Retinal pigment epithelial cell (primary cell): ENCODE data around the gene KRT6B.

ENCODE experiments used
- DNase-seq: peaks from one replicate; pipeline ENCODE4 v3.0.0-alpha.2; 2010; ENCODE audit warnings: low read depth
- H3K4me3 ChIP-seq: 2 replicates; pipeline ENCODE4 v1.5.1; 2011; ENCODE audit warnings: mild to moderate bottlenecking, low read length, control low read depth, moderate library complexity
- TF ChIP-seq, protein P1 (sequence below): conservative IDR thresholded peaks from 2 replicates; pipeline ENCODE4 v1.5.1; 2011; ENCODE audit warnings: low read depth, low read length, control low read depth, inconsistent platforms

The KRT6B gene

DNA sequence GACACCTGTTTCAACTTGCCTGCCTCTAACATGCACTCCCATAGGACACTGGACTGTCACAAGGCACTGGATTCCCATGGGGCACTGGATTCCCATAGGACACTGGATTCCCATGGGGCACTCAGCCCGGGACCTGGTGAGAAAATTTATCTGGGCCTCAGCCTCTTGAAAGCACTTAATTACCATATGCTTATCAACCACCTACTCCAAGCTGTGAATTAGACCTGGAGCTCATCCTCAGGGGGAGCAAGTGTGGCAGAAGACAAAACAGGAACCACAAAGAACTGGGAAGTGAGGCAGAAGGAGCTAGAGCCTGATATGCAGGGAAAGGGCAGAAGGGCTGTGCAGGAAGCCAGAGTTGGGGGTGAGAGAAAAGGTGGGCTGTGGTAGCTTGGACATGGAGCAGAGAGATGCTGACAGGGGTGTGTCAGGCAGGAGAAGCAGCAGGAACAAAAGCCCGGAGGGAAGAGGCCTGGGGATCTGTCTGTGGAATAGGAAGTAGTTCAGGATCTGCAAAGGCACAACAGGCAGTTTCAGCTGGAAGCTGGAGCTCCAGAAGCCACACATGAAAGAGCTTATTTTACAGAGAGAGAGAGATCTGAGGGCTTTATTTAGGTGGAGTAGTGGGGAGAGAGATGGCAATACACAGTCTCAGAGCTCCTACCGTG lies 48.9 kb downstream of the KRT6B start:
- TF ChIP-seq, protein P1, sequence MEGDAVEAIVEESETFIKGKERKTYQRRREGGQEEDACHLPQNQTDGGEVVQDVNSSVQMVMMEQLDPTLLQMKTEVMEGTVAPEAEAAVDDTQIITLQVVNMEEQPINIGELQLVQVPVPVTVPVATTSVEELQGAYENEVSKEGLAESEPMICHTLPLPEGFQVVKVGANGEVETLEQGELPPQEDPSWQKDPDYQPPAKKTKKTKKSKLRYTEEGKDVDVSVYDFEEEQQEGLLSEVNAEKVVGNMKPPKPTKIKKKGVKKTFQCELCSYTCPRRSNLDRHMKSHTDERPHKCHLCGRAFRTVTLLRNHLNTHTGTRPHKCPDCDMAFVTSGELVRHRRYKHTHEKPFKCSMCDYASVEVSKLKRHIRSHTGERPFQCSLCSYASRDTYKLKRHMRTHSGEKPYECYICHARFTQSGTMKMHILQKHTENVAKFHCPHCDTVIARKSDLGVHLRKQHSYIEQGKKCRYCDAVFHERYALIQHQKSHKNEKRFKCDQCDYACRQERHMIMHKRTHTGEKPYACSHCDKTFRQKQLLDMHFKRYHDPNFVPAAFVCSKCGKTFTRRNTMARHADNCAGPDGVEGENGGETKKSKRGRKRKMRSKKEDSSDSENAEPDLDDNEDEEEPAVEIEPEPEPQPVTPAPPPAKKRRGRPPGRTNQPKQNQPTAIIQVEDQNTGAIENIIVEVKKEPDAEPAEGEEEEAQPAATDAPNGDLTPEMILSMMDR: no peak
- DNase-seq: no peak
- no peak overlapping the region for H3K4me3 ChIP-seq

DNA sequence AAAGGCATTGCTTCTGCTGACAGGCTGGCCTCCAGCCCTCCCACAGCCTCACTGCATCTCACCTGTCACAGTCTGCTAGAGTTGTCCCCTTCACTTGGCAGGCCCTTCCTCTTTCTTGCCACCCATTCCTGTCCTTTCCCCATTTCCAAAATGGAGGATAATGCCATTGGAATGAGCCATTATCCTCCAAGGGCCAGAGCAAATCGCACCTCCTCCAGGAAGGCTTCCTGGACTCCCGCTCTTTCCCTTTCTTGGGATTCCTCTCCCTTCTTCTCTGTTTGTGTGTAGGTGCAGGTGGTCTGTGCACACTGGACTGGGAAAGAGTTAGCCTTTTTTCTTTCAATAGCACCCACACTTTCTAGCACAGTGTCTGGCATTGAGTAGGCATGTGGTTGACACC lies 49.6 kb downstream of the KRT6B start:
- no peak overlapping the region for H3K4me3 ChIP-seq
- DNase-seq: no peak
- TF ChIP-seq, protein P1: no peak

DNA sequence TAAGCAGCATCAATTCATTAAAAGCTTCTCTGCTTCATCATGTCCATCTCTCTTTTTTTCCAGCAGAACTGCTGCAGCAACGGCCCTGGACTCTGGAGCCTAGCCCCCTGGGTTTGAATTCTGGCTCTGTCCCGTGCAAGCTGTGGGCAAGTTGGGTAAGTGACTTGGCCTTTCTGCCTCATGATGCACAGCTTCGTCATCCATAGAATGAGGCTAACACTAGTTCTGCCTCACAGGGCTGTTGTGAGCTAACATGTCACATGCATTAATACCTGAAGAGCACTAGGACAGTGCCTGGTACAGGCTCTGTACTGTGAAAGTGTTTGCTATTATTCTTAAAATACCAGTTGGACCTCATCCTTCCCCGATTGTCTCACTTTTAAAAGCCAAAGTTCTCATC lies 50.0 kb downstream of the KRT6B start:
- TF ChIP-seq, protein P1: no peak
- DNase-seq: no peak
- H3K4me3 ChIP-seq: no peak overlapping the region

DNA sequence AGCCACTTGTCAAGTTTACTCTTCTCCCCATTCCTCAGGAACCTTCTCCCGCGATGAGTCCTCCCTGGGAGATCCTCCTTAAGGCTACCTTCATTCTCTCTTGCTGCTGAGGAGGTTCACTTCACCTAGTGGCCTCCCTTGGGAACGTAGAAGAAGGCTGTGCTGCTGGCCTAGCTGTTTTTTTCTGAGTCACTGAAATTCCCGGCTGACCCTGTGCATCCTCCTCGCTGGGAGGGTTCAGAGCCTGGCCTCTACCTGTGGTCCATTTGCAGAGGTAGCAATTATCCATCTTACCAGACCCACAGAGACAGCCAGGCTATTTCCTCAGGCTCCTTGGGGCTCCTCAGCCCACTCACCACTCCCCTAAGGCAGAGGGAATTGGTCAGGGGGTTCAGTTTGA lies 50.4 kb downstream of the KRT6B start:
- no peak overlapping the region for H3K4me3 ChIP-seq
- TF ChIP-seq, protein P1: no peak
- no peak for DNase-seq

DNA sequence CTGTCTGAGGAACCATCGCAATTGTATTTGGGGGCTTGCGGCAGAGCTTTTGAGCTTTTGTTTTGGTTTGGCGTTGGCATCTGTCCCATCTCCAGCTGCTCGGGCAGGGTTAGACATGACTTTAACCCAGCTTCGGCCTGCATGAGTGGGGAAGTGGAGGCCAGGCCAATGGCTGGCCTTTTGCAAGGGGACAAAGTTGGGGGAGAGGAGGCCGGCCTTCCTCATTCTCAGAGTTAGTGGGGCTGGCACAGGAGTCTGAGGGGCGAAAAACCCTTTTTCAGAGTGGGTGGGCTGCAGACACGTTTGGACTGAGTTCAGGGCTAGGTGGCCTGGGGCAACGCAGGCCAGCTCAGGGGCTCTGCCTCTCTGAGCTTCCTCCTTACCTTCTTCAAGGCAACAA lies 51.0 kb downstream of the KRT6B start:
- no peak overlapping the region for H3K4me3 ChIP-seq
- no peak for DNase-seq
- TF ChIP-seq, protein P1: no peak

DNA sequence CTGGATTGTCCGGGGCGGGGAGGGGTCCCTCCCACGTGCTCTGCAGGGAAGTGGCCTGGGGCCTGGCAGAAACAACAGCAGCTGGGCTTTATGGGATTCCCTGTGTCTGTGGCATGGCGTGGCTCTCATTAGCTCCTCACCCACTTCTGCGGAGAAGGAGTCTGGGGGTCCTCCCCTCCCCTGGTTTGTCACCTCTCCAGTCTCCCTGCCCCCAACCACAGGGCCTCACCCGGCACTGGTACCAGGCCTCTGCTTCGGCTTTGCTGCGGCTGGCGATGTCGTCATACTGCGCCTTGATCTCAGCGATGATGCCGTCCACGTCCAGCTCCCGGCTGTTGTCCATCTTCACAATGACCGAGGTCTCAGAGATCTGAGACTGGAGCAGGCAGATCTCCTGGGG lies 52.2 kb downstream of the KRT6B start:
- DNase-seq: no peak
- H3K4me3 ChIP-seq: no peak overlapping the region
- TF ChIP-seq, protein P1: no peak

DNA sequence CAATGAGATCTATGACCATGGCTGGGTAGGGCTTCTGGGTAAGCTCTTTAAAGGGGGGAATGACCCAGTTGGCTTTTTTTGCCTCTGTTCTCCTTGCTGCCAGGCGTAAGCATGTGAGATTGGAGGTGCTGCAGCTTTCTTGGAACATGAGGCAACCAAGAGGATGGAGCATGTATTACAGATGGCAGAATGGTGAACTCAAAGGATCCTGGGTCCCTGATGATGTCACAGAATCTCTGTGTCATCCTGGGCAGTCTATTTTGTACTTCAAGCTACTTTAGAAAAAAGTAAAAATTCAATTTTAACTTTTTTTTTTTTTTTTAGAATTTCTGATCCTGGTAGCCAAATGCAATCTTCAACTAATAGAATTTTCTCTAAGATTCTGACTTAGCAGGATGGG lies 53.8 kb downstream of the KRT6B start:
- no peak for DNase-seq
- no peak overlapping the region for H3K4me3 ChIP-seq
- TF ChIP-seq, protein P1: no peak
